ENCODE measurements around the gene PTPN11.

Gene PTPN11

DNA sequence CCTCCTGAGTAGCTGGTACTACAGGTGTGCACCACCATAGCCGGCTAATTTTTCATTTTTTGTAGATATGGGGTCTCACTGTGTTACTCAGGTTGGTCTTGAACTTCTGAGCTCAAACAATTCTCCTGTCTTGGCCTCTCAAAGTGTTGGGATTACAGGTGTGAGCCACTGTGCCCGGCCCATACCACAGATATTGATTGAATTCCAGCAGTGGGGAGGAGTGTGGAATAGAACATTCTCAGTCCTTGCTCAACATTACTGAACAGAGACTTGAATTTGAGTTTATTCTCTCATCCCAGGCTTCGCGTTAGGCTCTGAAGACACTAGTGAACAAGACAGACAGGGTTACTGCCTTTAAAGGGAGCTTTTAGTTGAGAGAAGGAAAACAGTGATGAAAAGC lies 39.6 kb downstream of the PTPN11 start:
- H3K4me3 ChIP-seq (ENCODE audit: low read length) = no peak overlapping the region
- TF ChIP-seq, protein P1, sequence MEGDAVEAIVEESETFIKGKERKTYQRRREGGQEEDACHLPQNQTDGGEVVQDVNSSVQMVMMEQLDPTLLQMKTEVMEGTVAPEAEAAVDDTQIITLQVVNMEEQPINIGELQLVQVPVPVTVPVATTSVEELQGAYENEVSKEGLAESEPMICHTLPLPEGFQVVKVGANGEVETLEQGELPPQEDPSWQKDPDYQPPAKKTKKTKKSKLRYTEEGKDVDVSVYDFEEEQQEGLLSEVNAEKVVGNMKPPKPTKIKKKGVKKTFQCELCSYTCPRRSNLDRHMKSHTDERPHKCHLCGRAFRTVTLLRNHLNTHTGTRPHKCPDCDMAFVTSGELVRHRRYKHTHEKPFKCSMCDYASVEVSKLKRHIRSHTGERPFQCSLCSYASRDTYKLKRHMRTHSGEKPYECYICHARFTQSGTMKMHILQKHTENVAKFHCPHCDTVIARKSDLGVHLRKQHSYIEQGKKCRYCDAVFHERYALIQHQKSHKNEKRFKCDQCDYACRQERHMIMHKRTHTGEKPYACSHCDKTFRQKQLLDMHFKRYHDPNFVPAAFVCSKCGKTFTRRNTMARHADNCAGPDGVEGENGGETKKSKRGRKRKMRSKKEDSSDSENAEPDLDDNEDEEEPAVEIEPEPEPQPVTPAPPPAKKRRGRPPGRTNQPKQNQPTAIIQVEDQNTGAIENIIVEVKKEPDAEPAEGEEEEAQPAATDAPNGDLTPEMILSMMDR (conservative IDR thresholded peaks at IDR 0.05; ENCODE audit: low read length) = no peak
- no peak for DNase-seq (ENCODE audit: low read depth)

DNA sequence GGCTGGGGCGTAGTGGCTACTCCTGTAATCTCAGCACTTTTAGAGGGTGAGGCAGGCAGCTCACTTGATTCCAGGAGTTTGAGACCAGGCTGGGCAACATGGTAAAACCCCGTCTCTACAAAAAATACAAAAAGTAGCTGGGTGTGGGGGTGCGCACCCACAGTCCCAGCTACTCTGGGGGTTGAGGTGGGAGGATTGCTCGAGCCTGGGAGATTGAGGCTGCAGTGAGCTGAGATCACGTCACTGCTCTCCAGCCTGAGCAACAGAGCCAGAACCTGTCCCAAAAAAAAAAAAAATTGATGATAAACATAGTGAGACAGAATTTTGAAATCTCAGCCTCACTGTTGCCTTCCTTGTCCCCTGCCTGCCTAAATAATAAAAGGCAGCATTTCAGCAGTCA lies 40.0 kb downstream of the PTPN11 start:
- TF ChIP-seq, protein P1 (conservative IDR thresholded peaks at IDR 0.05; ENCODE audit: low read length) = no peak
- no peak for DNase-seq (ENCODE audit: low read depth)
- no peak overlapping the region for H3K4me3 ChIP-seq (ENCODE audit: low read length)

DNA sequence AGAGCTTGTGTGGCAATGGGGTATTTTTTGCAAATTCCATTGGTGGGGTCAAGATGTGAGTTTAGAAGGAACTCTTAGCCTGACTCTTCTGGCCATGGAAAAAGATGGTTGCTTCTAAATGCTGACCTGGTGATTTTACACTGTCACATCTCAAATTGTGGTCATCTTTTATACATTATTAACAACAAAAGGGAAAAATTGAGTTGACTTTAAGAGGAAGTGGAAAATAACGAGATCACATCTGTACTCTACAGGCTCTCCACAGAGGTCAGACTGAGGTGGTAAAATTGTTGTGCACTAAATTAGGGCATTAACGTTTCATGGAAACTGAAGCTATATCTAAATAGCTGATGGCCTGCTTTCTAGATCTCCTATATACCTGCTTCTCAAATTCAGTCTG lies 44.7 kb downstream of the PTPN11 start:
- no peak for DNase-seq (ENCODE audit: low read depth)
- TF ChIP-seq, protein P1 (conservative IDR thresholded peaks at IDR 0.05; ENCODE audit: low read length) = no peak
- H3K4me3 ChIP-seq (ENCODE audit: low read length) = no peak overlapping the region

DNA sequence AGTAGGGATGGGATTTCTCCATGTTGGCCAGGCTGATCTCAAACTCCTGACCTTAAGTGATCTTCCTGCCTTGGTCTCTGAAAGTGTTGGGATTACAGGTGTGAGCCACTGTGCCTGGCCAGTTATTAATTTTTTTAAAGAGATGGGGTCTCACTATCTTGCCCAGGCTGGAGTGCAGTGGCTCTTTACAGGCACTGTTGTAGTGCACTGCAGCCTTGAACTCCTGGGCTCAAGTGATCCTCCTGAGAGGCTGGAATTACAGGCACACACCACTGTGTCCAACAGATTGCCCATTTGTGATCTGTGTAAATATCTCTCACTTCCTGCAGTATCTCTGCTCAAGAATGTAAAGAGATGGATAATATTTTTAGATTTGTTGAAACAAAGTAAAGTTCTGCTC lies 45.9 kb downstream of the PTPN11 start:
- DNase-seq (ENCODE audit: low read depth) = no peak
- no peak overlapping the region for H3K4me3 ChIP-seq (ENCODE audit: low read length)
- TF ChIP-seq, protein P1 (conservative IDR thresholded peaks at IDR 0.05; ENCODE audit: low read length) = no peak

DNA sequence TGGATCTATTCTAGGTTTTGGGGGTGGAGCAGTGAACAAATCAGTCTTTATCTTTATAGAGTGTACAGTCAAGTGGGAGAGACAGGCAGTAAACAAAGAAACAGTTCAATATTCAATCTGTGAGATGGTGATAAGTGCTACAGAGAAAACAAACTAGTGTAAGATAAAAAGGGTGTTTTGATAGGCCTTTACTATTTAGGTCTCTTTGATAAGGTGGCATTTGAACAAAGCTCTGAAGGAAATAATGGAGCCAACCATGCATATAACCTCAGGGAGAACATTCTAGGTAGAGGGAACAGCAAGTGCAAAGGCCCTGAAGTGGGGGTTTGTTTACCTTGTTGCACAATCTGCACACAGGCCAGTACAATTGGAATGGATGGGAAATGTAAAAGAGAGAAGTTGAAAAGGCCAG lies 47.3 kb downstream of the PTPN11 start:
- TF ChIP-seq, protein P1 (conservative IDR thresholded peaks at IDR 0.05; ENCODE audit: low read length) = no peak
- DNase-seq (ENCODE audit: low read depth) = no peak
- H3K4me3 ChIP-seq (ENCODE audit: low read length) = no peak overlapping the region

DNA sequence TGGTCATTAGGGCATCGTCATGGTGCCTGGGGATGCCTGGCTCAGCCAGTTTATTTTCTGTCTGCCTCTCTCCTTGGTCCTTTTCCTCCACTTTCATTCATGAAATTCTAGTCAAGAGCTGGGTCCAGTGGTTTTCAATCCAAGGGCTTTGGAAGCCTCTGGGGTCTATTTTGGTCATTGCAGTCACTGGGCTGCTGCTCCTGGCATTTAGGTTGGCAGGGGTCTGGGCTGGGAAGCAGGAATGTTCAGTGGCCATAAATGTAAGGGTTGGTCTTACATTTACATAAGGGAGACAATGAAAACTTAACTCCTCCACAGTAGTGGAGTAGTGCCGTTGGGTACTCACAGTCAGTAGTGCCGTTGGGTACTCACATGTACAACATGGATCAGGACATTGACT lies 48.1 kb downstream of the PTPN11 start:
- TF ChIP-seq, protein P1 (conservative IDR thresholded peaks at IDR 0.05; ENCODE audit: low read length) = no peak
- no peak overlapping the region for H3K4me3 ChIP-seq (ENCODE audit: low read length)
- no peak for DNase-seq (ENCODE audit: low read depth)

DNA sequence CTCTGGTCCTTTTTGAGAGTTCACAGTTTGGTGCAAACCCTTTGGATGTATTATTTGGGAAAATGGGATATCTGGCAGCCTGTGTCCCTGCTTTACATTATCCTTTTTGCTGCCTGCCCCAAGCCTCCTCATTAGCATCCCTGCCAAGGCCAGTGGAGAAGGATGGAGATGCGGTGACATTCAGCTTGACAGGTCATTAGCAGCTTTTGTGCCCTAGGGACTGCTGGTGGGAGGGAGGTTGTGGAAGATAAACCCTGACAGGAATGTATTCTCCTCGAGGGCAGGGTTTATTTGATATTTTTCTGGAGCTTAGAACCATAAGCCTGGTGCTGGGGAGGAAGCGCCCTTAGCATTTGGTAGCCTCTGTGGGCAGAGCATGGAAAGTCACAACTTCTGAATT lies 49.3 kb downstream of the PTPN11 start:
- no peak for DNase-seq (ENCODE audit: low read depth)
- H3K4me3 ChIP-seq (ENCODE audit: low read length) = no peak overlapping the region
- TF ChIP-seq, protein P1 (conservative IDR thresholded peaks at IDR 0.05; ENCODE audit: low read length) = no peak
